Liver (tissue), 9 donors: ENCODE measurements around the gene CDH13. TPM values are rescaled to one million over a fixed set of nuclear protein-coding genes. Genes with fewer than 3 reads are reported as not detected.

Experiments
- DNase-seq: peaks from one replicate; pipeline ENCODE4 v3.0.0-alpha.2; 2017; ENCODE audit warnings: low spot score
- H3K27ac ChIP-seq, 2 donors: one replicate each; pipeline ENCODE4 v1.7.0; 2013; ENCODE audit warnings: inconsistent platforms in 2 of 2, low read length in 2 of 2, control low read depth in 1 of 2, low read depth in 1 of 2, mild to moderate bottlenecking in 1 of 2
- H3K27me3 ChIP-seq, 4 donors: one replicate each; pipeline versions ENCODE4 v1.6.1 to v1.7.0; 2013; ENCODE audit warnings: low read length in 3 of 4, inconsistent platforms in 1 of 4, mild to moderate bottlenecking in 1 of 4, moderate library complexity in 1 of 4; ENCODE audit not compliant: control insufficient read depth in 4 of 4, insufficient read depth in 4 of 4
- H3K36me3 ChIP-seq, 4 donors: one replicate each; pipeline versions ENCODE4 v1.6.1 to v1.7.0; 2013; ENCODE audit warnings: low read length in 3 of 4, mild to moderate bottlenecking in 3 of 4, low read depth in 1 of 4, moderate library complexity in 1 of 4; ENCODE audit not compliant: control insufficient read depth in 4 of 4, insufficient read depth in 3 of 4
- H3K4me1 ChIP-seq, 4 donors: one replicate each; pipeline versions ENCODE4 v1.6.1 to v1.7.0; 2013; ENCODE audit warnings: low read length in 3 of 4, mild to moderate bottlenecking in 3 of 4, moderate library complexity in 1 of 4; ENCODE audit not compliant: control insufficient read depth in 4 of 4, insufficient read depth in 4 of 4
- H3K4me3 ChIP-seq, 3 donors: one replicate each; pipeline versions ENCODE4 v1.6.1 to v1.7.0; 2013; ENCODE audit warnings: low read length in 3 of 3, control low read depth in 1 of 3, low read depth in 1 of 3, mild to moderate bottlenecking in 1 of 3
- H3K9ac ChIP-seq, 2 donors: one replicate each; pipeline ENCODE4 v1.7.0; 2013; ENCODE audit warnings: low read length in 2 of 2, mild to moderate bottlenecking in 2 of 2, moderate library complexity in 2 of 2, control low read depth in 1 of 2, low read depth in 1 of 2
- H3K9me3 ChIP-seq, 4 donors: one replicate each; pipeline versions ENCODE4 v1.6.1 to v1.7.0; 2013; ENCODE audit warnings: low read length in 3 of 4; ENCODE audit not compliant: control insufficient read depth in 4 of 4
- CTCF ChIP-seq: fragments of 150-350 bp; IDR thresholded peaks from 2 replicates; pipeline ENCODE4 v1.5.1; 2017; ENCODE audit warnings: improper control_type of control experiment, low read depth, low read length; ENCODE audit not compliant: missing input control
- EGR1 ChIP-seq, 2 donors: IDR thresholded peaks; 2 replicates each; pipeline ENCODE4 v1.6.1; 2016 to 2018; ENCODE audit warnings: antibody characterized with exemption in 2 of 2, low read depth in 2 of 2
- FOXA1 ChIP-seq: IDR thresholded peaks from 2 replicates; pipeline ENCODE4 v1.6.1; 2016; ENCODE audit warnings: antibody characterized with exemption
- FOXA2 ChIP-seq: IDR thresholded peaks from 2 replicates; pipeline ENCODE4 v1.6.1; 2016; ENCODE audit warnings: antibody characterized with exemption
- GABPA ChIP-seq, 2 donors: IDR thresholded peaks in 1 of 2; conservative IDR thresholded peaks in 1 of 2; 2 replicates each; pipeline ENCODE4 v1.6.1; 2016; ENCODE audit warnings: antibody characterized with exemption in 2 of 2, mild to moderate bottlenecking in 1 of 2, moderate library complexity in 1 of 2
- HNF4A ChIP-seq, 2 donors: conservative IDR thresholded peaks; 2 replicates each; pipeline ENCODE4 v1.6.1; 2016; ENCODE audit warnings: antibody characterized with exemption in 2 of 2, mild to moderate bottlenecking in 2 of 2
- HNF4G ChIP-seq: IDR thresholded peaks from 2 replicates; pipeline ENCODE4 v1.6.1; 2016; ENCODE audit warnings: antibody characterized with exemption
- JUND ChIP-seq, 2 donors: IDR thresholded peaks; 2 replicates each; pipeline ENCODE4 v1.6.1; 2016; ENCODE audit warnings: antibody characterized with exemption in 2 of 2
- NR2F2 ChIP-seq: IDR thresholded peaks from 2 replicates; pipeline ENCODE4 v1.6.1; 2016; ENCODE audit warnings: antibody characterized with exemption
- RAD21 ChIP-seq, 2 donors: IDR thresholded peaks; 2 replicates each; pipeline ENCODE4 v1.6.1; 2016; ENCODE audit warnings: antibody characterized with exemption in 2 of 2, mild to moderate bottlenecking in 2 of 2
- REST ChIP-seq: IDR thresholded peaks from 2 replicates; pipeline ENCODE4 v1.6.1; 2016; ENCODE audit warnings: antibody characterized with exemption, mild to moderate bottlenecking
- RXRA ChIP-seq, 2 donors: IDR thresholded peaks; 2 replicates each; pipeline ENCODE4 v1.6.1; 2017 to 2018; ENCODE audit warnings: antibody characterized with exemption in 2 of 2, mild to moderate bottlenecking in 1 of 2
- SP1 ChIP-seq: IDR thresholded peaks from 2 replicates; pipeline ENCODE4 v1.6.1; 2018; ENCODE audit warnings: antibody characterized with exemption, mild to moderate bottlenecking
- TAF1 ChIP-seq: conservative IDR thresholded peaks from 2 replicates; pipeline ENCODE4 v1.6.1; 2016; ENCODE audit warnings: antibody characterized with exemption, mild to moderate bottlenecking
- YY1 ChIP-seq: IDR thresholded peaks from 2 replicates; pipeline ENCODE4 v1.6.1; 2016; ENCODE audit warnings: antibody characterized with exemption, mild to moderate bottlenecking
- ZBTB33 ChIP-seq: IDR thresholded peaks from 2 replicates; pipeline ENCODE4 v1.6.1; 2016; ENCODE audit warnings: antibody characterized with exemption
- WGBS: extraction: QIAGEN DNeasy Blood & Tissue Kit; methylation state at CpG from one replicate; pipeline ENCODE4 v1.1.7; 2013; 5-methylcytosine and 5-hydroxymethylcytosine counted together
- polyA plus RNA-seq, 2 donors: library from polyadenylated mRNA; stranded (reverse) in 1 of 2; unstranded in 1 of 2; fragments of 200-250 nt in 1 of 2; fragments of >200 nt in 1 of 2; fragmentation: Nextera tagmentation in 1 of 2; extraction: Ambion mirVana in 1 of 2; gene quantifications; one replicate each; pipeline versions ENCODE4 v1.2.1 to v1.2.3, GENCODE V29; 2013 to 2015
- total RNA-seq, 2 donors: library from RNA; depleted of rRNA; stranded (reverse); fragments of >200 nt; gene quantifications; one replicate each; pipeline ENCODE4 v1.2.3, GENCODE V29; 2014
- TF ChIP-seq, protein P1 (sequence below): IDR thresholded peaks from 2 replicates; pipeline ENCODE4 v1.6.1; 2016; ENCODE audit warnings: antibody characterized with exemption
- TF ChIP-seq, protein P2 (sequence below): IDR thresholded peaks from 2 replicates; pipeline ENCODE4 v1.6.1; 2016; ENCODE audit warnings: antibody characterized with exemption
- donor health status: healthy.
- donor health status: healthy.
- donor health status: healthy.
- donor health status: healthy.
- donor health status: healthy.

The CDH13 gene
- total and polyA plus RNA-seq, 4 donors, result 0.21 to 1.5 (median 0.58) TPM

- Histone ChIP-seq H3K36me3 (no peaks in the 10 kb centered on the region), H3K27ac (no peak overlapping the region), H3K4me3 (no peak overlapping the region), H3K9me3 (no peaks in the 10 kb centered on the region), H3K9ac (no peak overlapping the region), H3K4me1 (no peaks in the 10 kb centered on the region), H3K27me3 (no peaks in the 10 kb centered on the region)
- TF ChIP-seq, protein P1, sequence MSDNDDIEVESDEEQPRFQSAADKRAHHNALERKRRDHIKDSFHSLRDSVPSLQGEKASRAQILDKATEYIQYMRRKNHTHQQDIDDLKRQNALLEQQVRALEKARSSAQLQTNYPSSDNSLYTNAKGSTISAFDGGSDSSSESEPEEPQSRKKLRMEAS, result no peak
- no peak for TF ChIP-seq REST
- 73% methylated on average over 2 of the region's 2 CpGs for WGBS
- no peak for DNase-seq
Observed at GRCh38 chr16:82703161-82703560, 76.4 kb downstream of the CDH13 start.

GRCh38 chr16:82703871-82704768 lies 77.4 kb downstream of the CDH13 start:
- H3K9ac ChIP-seq, result no peak overlapping the region
- H3K27ac ChIP-seq, result no peak overlapping the region
- H3K27me3 ChIP-seq, result no peaks in the 10 kb centered on the region
- no peaks in the 10 kb centered on the region for H3K4me1 ChIP-seq
- TF ChIP-seq YY1, result no peak
- no peak for TF ChIP-seq SP1
- TF ChIP-seq FOXA1, result no peak
- TF ChIP-seq RXRA (IDR thresholded peaks at IDR 0.05), result no peak
- TF ChIP-seq HNF4G, result no peak
- TF ChIP-seq HNF4A (conservative IDR thresholded peaks at IDR 0.05), result no peak
- no peak for TF ChIP-seq REST
- no peak for TF ChIP-seq JUND (IDR thresholded peaks at IDR 0.05)
- TF ChIP-seq, protein P1, result no peak
- TF ChIP-seq GABPA (IDR thresholded peaks at IDR 0.05 in 1 of 2, conservative IDR thresholded peaks at IDR 0.05 in 1 of 2), result no peak
- TF ChIP-seq RAD21 (IDR thresholded peaks at IDR 0.05), result no peak
- no peak for TF ChIP-seq NR2F2
- no peak for TF ChIP-seq FOXA2
- TF ChIP-seq, protein P2, sequence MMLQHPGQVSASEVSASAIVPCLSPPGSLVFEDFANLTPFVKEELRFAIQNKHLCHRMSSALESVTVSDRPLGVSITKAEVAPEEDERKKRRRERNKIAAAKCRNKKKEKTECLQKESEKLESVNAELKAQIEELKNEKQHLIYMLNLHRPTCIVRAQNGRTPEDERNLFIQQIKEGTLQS, result no peak
- TF ChIP-seq ZBTB33, result no peak
- no peak for TF ChIP-seq EGR1 (IDR thresholded peaks at IDR 0.05; ENCODE audit: low read depth in 2 of 2)
- no peak for TF ChIP-seq CTCF
- TF ChIP-seq TAF1, result no peak
- H3K4me3 ChIP-seq, result no peak overlapping the region
- no peak for DNase-seq
- H3K36me3 ChIP-seq, result no peaks in the 10 kb centered on the region
- 61% methylated on average over 7 of the region's 7 CpGs for WGBS
- no peaks in the 10 kb centered on the region for H3K9me3 ChIP-seq
